Naive thymus-derived CD4-positive, alpha-beta T cell (primary cell): ENCODE measurements around the gene NR1H3. TPM values are rescaled to one million over a fixed set of nuclear protein-coding genes. Genes with fewer than 3 reads are reported as not detected.
"Not testable (repeated sequence)": the region's sequence is repeated elsewhere in the genome, so short reads cannot be mapped to it uniquely, and the experiment has no call there.

Source experiments
- ATAC-seq: fragments of 150-1000 bp; cut with Tn5 transposase; 2 replicates; pipeline ENCODE4 v1.10.0; 2021; ENCODE audit warnings: mild to moderate bottlenecking, moderate library complexity
- CTCF ChIA-PET: fragments of 350-600 bp; sonication (Branson Sonifier 250); formaldehyde crosslinking; loops from one replicate; lab custom pipeline; 2021; ENCODE audit warnings: antibody characterized with exemption; lab: Charles Lee
- POLR2A ChIA-PET: fragments of 350-600 bp; sonication (Branson Sonifier 250); formaldehyde crosslinking; loops from one replicate; lab custom pipeline; 2021; ENCODE audit warnings: antibody characterized with exemption, inconsistent platforms; lab: Charles Lee
- DNase-seq, 9 donors: peaks; one replicate each; pipeline versions ENCODE4 v3.0.0 to v3.0.0-alpha.2; 2020 to 2022; ENCODE audit warnings: mixed read lengths in 1 of 9
- H3K27ac ChIP-seq: one replicate; pipeline ENCODE4 v1.7.0; 2013; ENCODE audit warnings: mild to moderate bottlenecking, low read depth, low read length, moderate library complexity
- H3K27me3 ChIP-seq, 2 donors: one replicate each; pipeline ENCODE4 v1.7.0; 2013; ENCODE audit warnings: low read length in 2 of 2, mild to moderate bottlenecking in 2 of 2, moderate library complexity in 2 of 2; ENCODE audit not compliant: control insufficient read depth in 2 of 2, insufficient read depth in 2 of 2
- H3K36me3 ChIP-seq, 3 experiments: 1 replicate in 2 of 3; 2 replicates in 1 of 3; pipeline ENCODE4 v1.7.0; 2013; ENCODE audit warnings: low read length in 3 of 3, mild to moderate bottlenecking in 3 of 3, moderate library complexity in 1 of 3; ENCODE audit not compliant: insufficient read depth in 3 of 3, control insufficient read depth in 2 of 3
- H3K4me1 ChIP-seq, 2 donors: one replicate each; pipeline ENCODE4 v1.7.0; 2013; ENCODE audit warnings: low read length in 2 of 2, mild to moderate bottlenecking in 2 of 2, moderate library complexity in 1 of 2; ENCODE audit not compliant: control insufficient read depth in 2 of 2, insufficient read depth in 2 of 2
- H3K4me3 ChIP-seq: 2 replicates; pipeline ENCODE4 v1.7.0; 2013; ENCODE audit warnings: mild to moderate bottlenecking, low read length
- H3K9me3 ChIP-seq, 3 experiments: 1 replicate in 2 of 3; 2 replicates in 1 of 3; pipeline ENCODE4 v1.7.0; 2013; ENCODE audit warnings: low read length in 3 of 3; ENCODE audit not compliant: control insufficient read depth in 2 of 3
- H3K27ac Mint-ChIP-seq, 9 donors: one replicate each; pipeline ENCODE4 v1.8.0; 2020 to 2022; ENCODE audit warnings: mixed read lengths in 9 of 9, mild to moderate bottlenecking in 8 of 9, moderate library complexity in 5 of 9, inconsistent platforms in 2 of 9
- H3K27me3 Mint-ChIP-seq, 5 donors: one replicate each; pipeline ENCODE4 v1.8.0; 2021 to 2022; ENCODE audit warnings: mixed read lengths in 5 of 5, mild to moderate bottlenecking in 1 of 5
- H3K36me3 Mint-ChIP-seq, 5 donors: one replicate each; pipeline ENCODE4 v1.8.0; 2020 to 2022; ENCODE audit warnings: mixed read lengths in 5 of 5, mild to moderate bottlenecking in 3 of 5, inconsistent platforms in 1 of 5
- H3K4me1 Mint-ChIP-seq, 7 donors: one replicate each; pipeline ENCODE4 v1.8.0; 2020 to 2022; ENCODE audit warnings: mixed read lengths in 7 of 7, mild to moderate bottlenecking in 3 of 7, inconsistent platforms in 1 of 7
- H3K4me3 Mint-ChIP-seq, 10 donors: one replicate each; pipeline ENCODE4 v1.8.0; 2020 to 2022; ENCODE audit warnings: mild to moderate bottlenecking in 10 of 10, mixed read lengths in 10 of 10, moderate library complexity in 6 of 10, inconsistent platforms in 2 of 10
- H3K9me3 Mint-ChIP-seq, 11 donors: one replicate each; pipeline ENCODE4 v1.8.0; 2020 to 2022; ENCODE audit warnings: mixed read lengths in 11 of 11, mild to moderate bottlenecking in 4 of 11, inconsistent platforms in 1 of 11, moderate library complexity in 1 of 11
- intact Hi-C, 2 donors: fragments of 100-400 bp; cut with micrococcal nuclease; formaldehyde crosslinking; loops; one replicate each; pipeline ENCODE4 v1.15.1; 2023
- polyA plus RNA-seq, 2 donors: library from polyadenylated mRNA; unstranded; fragments of 300-500 nt; fragmentation: Illumina TruSeq; gene quantifications; one replicate each; pipeline ENCODE4 v1.2.3, GENCODE V29; 2021
- total RNA-seq, 6 experiments: library from RNA in 5 of 6; stranded (reverse) in 5 of 6; gene quantifications; 1 replicate in 5 of 6; 2 replicates in 1 of 6; pipeline ENCODE4 v1.2.3 and lab custom pipeline; 2021 to 2026

The NR1H3 gene
- total and polyA plus RNA-seq, 7 experiments from 2014 or later, result 3.7 to 19.4 (median 8.3) TPM

- Mint-ChIP-seq H3K27me3 (no peaks in the 10 kb centered on the region), H3K9me3 (peaks cover 0 to 28% (median 12%) of the 10 kb centered on the region in 11 donors), H3K4me1 (peaks cover 0 to 10% (median 0%) of the 10 kb centered on the region in 7 donors), H3K4me3 (no peak overlapping the region), H3K27ac (no peak overlapping the region), H3K36me3 (peaks cover 9 to 58% (median 42%) of the 10 kb centered on the region in 5 donors)
- Histone ChIP-seq H3K4me1 (no peaks in the 10 kb centered on the region), H3K9me3 (peaks cover 0 to 7% (median 0%) of the 10 kb centered on the region in 3 experiments), H3K27me3 (no peaks in the 10 kb centered on the region), H3K4me3 (no peak overlapping the region), H3K27ac (no peak overlapping the region), H3K36me3 (peaks cover 32 to 96% (median 50%) of the 10 kb centered on the region in 3 experiments)
- no peak for ATAC-seq
- intact Hi-C loops, result no loop called here
- POLR2A ChIA-PET, result interaction anchor here (0.6 kb wide), 1 partner anchor 35 kb away, joined by 3 read pairs; no protein-coding TSS in a partner anchor
- CTCF ChIA-PET, result interaction anchor here (1.0 kb wide), 1 partner anchor 58 kb away, joined by 3 read pairs; the partner anchor contains the start of gene ACP2
- DNase-seq, result no peak
These were observed 48.7 kb downstream of the NR1H3 start for GRCh38 chr11:47306484-47306844.

GRCh38 chr11:47308050-47308823 is 50.4 kb downstream of the NR1H3 start:
- intact Hi-C loops, result no loop called here
- Histone ChIP-seq H3K4me1 (no peaks in the 10 kb centered on the region), H3K27me3 (no peaks in the 10 kb centered on the region), H3K9me3 (no peaks in the 10 kb centered on the region), H3K4me3 (no peak overlapping the region), H3K27ac (no peak overlapping the region), H3K36me3 (peaks cover 32 to 94% (median 46%) of the 10 kb centered on the region in 3 experiments)
- Mint-ChIP-seq H3K9me3 (peaks cover 0 to 13% (median 4%) of the 10 kb centered on the region in 11 donors), H3K27me3 (no peaks in the 10 kb centered on the region), H3K4me3 (no peak overlapping the region), H3K36me3 (peaks cover 3 to 49% (median 24%) of the 10 kb centered on the region in 5 donors), H3K27ac (peak overlapping the region in 1 of 9 donors; percentile 56), H3K4me1 (peaks cover 0 to 8% (median 0%) of the 10 kb centered on the region in 7 donors)
- DNase-seq, result no peak
- ChIA-PET POLR2A (no interaction called here), CTCF (interaction anchor here (0.6 kb wide), 1 partner anchor 76 kb away, joined by 3 read pairs; no protein-coding TSS in a partner anchor)
- no peak for ATAC-seq

GRCh38 chr11:47314992-47315391 is 57.2 kb downstream of the NR1H3 start:
- peaks cover 0 to 7% (median 0%) of the 10 kb centered on the region in 7 donors for H3K4me1 Mint-ChIP-seq
- H3K27ac Mint-ChIP-seq, result no peak overlapping the region
- Histone ChIP-seq H3K27me3 (no peaks in the 10 kb centered on the region), H3K4me1 (no peaks in the 10 kb centered on the region), H3K36me3 (peaks cover 15 to 71% (median 17%) of the 10 kb centered on the region in 3 experiments), H3K27ac (no peak overlapping the region), H3K9me3 (no peaks in the 10 kb centered on the region), H3K4me3 (no peak overlapping the region)
- no peak for DNase-seq
- H3K9me3 Mint-ChIP-seq, result no peaks in the 10 kb centered on the region
- no peak for ATAC-seq
- POLR2A ChIA-PET, result no interaction called here
- H3K4me3 Mint-ChIP-seq, result no peak overlapping the region
- CTCF ChIA-PET, result interaction anchor here (0.6 kb wide), 1 partner anchor 20 kb away, joined by 3 read pairs; no protein-coding TSS in a partner anchor
- intact Hi-C loops, result no loop called here
- no peaks in the 10 kb centered on the region for H3K27me3 Mint-ChIP-seq
- peaks cover 4 to 38% (median 18%) of the 10 kb centered on the region in 5 donors for H3K36me3 Mint-ChIP-seq

DNA sequence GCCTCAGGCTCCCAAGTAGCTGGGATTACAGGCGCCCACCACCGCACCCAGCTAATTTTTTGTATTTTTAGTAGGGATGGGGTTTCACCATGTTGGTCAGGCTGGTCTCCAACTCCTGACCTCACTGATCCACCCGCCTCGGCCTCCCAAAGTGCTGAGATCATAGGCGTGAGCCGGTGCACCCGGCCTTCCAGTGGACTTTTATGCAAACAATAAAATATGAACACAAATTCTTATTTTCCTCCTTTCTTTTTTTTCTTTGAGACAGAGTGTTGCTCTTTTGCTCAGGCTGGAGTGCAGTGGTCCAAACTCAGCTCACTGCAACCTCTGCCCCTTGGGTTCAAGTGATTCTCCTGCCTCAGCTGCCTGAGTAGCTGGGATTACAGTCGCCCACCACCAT is 58.7 kb downstream of the NR1H3 start:
- intact Hi-C loops, H3K9me3 Mint-ChIP-seq, H3K27me3 Mint-ChIP-seq, H3K4me3 ChIP-seq, ATAC-seq, H3K4me3 Mint-ChIP-seq, DNase-seq, H3K27me3 ChIP-seq, H3K4me1 ChIP-seq, H3K9me3 ChIP-seq, CTCF ChIA-PET, POLR2A ChIA-PET, H3K4me1 Mint-ChIP-seq, H3K27ac ChIP-seq: not testable (repeated sequence)
- Mint-ChIP-seq H3K27ac (peak overlapping the region in 1 of 9 donors; percentile 33), H3K36me3 (peaks cover 5 to 33% (median 19%) of the 10 kb centered on the region in 5 donors)
- peaks cover 12 to 64% (median 21%) of the 10 kb centered on the region in 3 experiments for H3K36me3 ChIP-seq

- peaks cover 0 to 7% (median 0%) of the 10 kb centered on the region in 7 donors for H3K4me1 Mint-ChIP-seq
- no peaks in the 10 kb centered on the region for H3K9me3 ChIP-seq
- peak overlapping the region in 2 of 9 donors; percentile 33 to 60 for H3K27ac Mint-ChIP-seq
- H3K27ac ChIP-seq, result no peak overlapping the region
- CTCF ChIA-PET, result no interaction called here
- H3K27me3 ChIP-seq, result no peaks in the 10 kb centered on the region
- no peaks in the 10 kb centered on the region for H3K9me3 Mint-ChIP-seq
- POLR2A ChIA-PET, result no interaction called here
- peaks cover 12 to 64% (median 23%) of the 10 kb centered on the region in 3 experiments for H3K36me3 ChIP-seq
- H3K36me3 Mint-ChIP-seq, result peaks cover 7 to 37% (median 21%) of the 10 kb centered on the region in 5 donors
- H3K27me3 Mint-ChIP-seq, result no peaks in the 10 kb centered on the region
- DNase-seq (no peak), ATAC-seq (no peak)
- no peak overlapping the region for H3K4me3 ChIP-seq
- intact Hi-C loops, result no loop called here
- H3K4me3 Mint-ChIP-seq, result no peak overlapping the region
- H3K4me1 ChIP-seq, result no peaks in the 10 kb centered on the region
These were observed 59.5 kb downstream of the NR1H3 start for GRCh38 chr11:47317064-47317828.

- Mint-ChIP-seq H3K4me3 (no peak overlapping the region), H3K27ac (peak overlapping the region in 2 of 9 donors; percentile 1 to 73), H3K4me1 (peaks cover 0 to 7% (median 0%) of the 10 kb centered on the region in 7 donors), H3K9me3 (no peaks in the 10 kb centered on the region), H3K27me3 (no peaks in the 10 kb centered on the region), H3K36me3 (peaks cover 7 to 33% (median 21%) of the 10 kb centered on the region in 5 donors)
- no peak for ATAC-seq
- Histone ChIP-seq H3K4me1 (no peaks in the 10 kb centered on the region), H3K36me3 (peaks cover 9 to 63% (median 17%) of the 10 kb centered on the region in 3 experiments), H3K4me3 (no peak overlapping the region), H3K9me3 (no peaks in the 10 kb centered on the region), H3K27ac (no peak overlapping the region), H3K27me3 (no peaks in the 10 kb centered on the region)
- DNase-seq, result no peak
- CTCF ChIA-PET, result no interaction called here
- POLR2A ChIA-PET, result no interaction called here
- intact Hi-C loops, result no loop called here
These were observed 60.4 kb downstream of the NR1H3 start for GRCh38 chr11:47318166-47318565.
